CD4-positive, alpha-beta T cell (primary cell): ENCODE measurements around the gene SCN10A. TPM values are rescaled to one million over a fixed set of nuclear protein-coding genes. Genes with fewer than 3 reads are reported as not detected.

Experiments used
- ATAC-seq: fragments of 200-7000 bp; cut with Tn5 transposase; one replicate; pipeline ENCODE4 v1.10.0; 2022; ENCODE audit warnings: mild to moderate bottlenecking; ENCODE audit not compliant: poor library complexity
- CTCF ChIA-PET: fragments of 350-600 bp; sonication (Branson Sonifier 250); formaldehyde crosslinking; loops from one replicate; lab custom pipeline; 2021; ENCODE audit warnings: antibody characterized with exemption, inconsistent platforms; lab: Charles Lee
- POLR2A ChIA-PET: fragments of 350-600 bp; sonication (Branson Sonifier 250); formaldehyde crosslinking; loops from one replicate; lab custom pipeline; 2021; ENCODE audit warnings: antibody characterized with exemption, inconsistent platforms; lab: Charles Lee
- DNase-seq, 14 experiments: peaks; one replicate each; pipeline ENCODE4 v3.0.0-alpha.2; 2013 to 2020; ENCODE audit warnings: mixed read lengths in 2 of 14
- H3K27ac ChIP-seq, 2 donors: one replicate each; pipeline versions ENCODE4 v1.5.1 to v1.7.0; 2013; ENCODE audit warnings: low read length in 2 of 2, low read depth in 1 of 2, mild to moderate bottlenecking in 1 of 2
- H3K27me3 ChIP-seq, 2 experiments: 1 replicate in 1 of 2; 2 replicates in 1 of 2; pipeline versions ENCODE4 v1.6.1 to v1.7.0; 2013; ENCODE audit warnings: low read length in 2 of 2, control low read depth in 1 of 2, mild to moderate bottlenecking in 1 of 2, moderate library complexity in 1 of 2; ENCODE audit not compliant: insufficient read depth in 2 of 2, control insufficient read depth in 1 of 2
- H3K36me3 ChIP-seq: one replicate; pipeline ENCODE4 v1.6.1; 2013; ENCODE audit warnings: low read length, control low read depth; ENCODE audit not compliant: insufficient read depth
- H3K4me1 ChIP-seq: one replicate; pipeline ENCODE4 v1.6.1; 2013; ENCODE audit warnings: low read length, control low read depth; ENCODE audit not compliant: insufficient read depth
- H3K4me3 ChIP-seq: one replicate; pipeline ENCODE4 v1.5.1; 2013; ENCODE audit warnings: mild to moderate bottlenecking, low read length, moderate library complexity
- H3K9me3 ChIP-seq, 2 experiments: 1 replicate in 1 of 2; 2 replicates in 1 of 2; pipeline versions ENCODE4 v1.6.1 to v1.7.0; 2013; ENCODE audit warnings: low read length in 2 of 2, mild to moderate bottlenecking in 2 of 2, control low read depth in 1 of 2, moderate library complexity in 1 of 2; ENCODE audit not compliant: control insufficient read depth in 1 of 2, insufficient read depth in 1 of 2
- H3K27ac Mint-ChIP-seq: one replicate; pipeline ENCODE4 v1.8.0; 2020; ENCODE audit warnings: mixed read lengths
- H3K27me3 Mint-ChIP-seq: one replicate; pipeline ENCODE4 v1.8.0; 2021; ENCODE audit warnings: mixed read lengths
- H3K36me3 Mint-ChIP-seq: one replicate; pipeline ENCODE4 v1.8.0; 2021; ENCODE audit warnings: low read depth, mixed read lengths
- H3K4me1 Mint-ChIP-seq: one replicate; pipeline ENCODE4 v1.8.0; 2021; ENCODE audit warnings: low read depth, mixed read lengths
- H3K4me3 Mint-ChIP-seq: one replicate; pipeline ENCODE4 v1.8.0; 2020; ENCODE audit warnings: mild to moderate bottlenecking, mixed read lengths
- H3K9me3 Mint-ChIP-seq: one replicate; pipeline ENCODE4 v1.8.0; 2020; ENCODE audit warnings: mixed read lengths
- CTCF ChIP-seq: fragments of 200-600 bp; IDR thresholded peaks from one replicate; pipeline ENCODE4 v1.8.0; 2022; ENCODE audit warnings: antibody characterized with exemption, mild to moderate bottlenecking
- intact Hi-C, 2 experiments: fragments of 100-400 bp; cut with DNase I in 1 of 2; cut with micrococcal nuclease in 1 of 2; formaldehyde crosslinking; loops; one replicate each; pipeline versions ENCODE4 v1.15.1 to v1.9.0; 2023 to 2025; cut with DNase I, micrococcal nuclease
- total RNA-seq, 174 experiments: library from RNA in 2 of 174; stranded (reverse) in 2 of 174; gene quantifications; one replicate each; pipeline ENCODE4 v1.2.3 and lab custom pipeline; 2021 to 2026

SCN10A gene
- total RNA-seq, 2 experiments from 2014 or later: not detected

GRCh38 chr3:38738630-38739395 lies 77.2 kb downstream of the SCN10A start:
- peaks cover 22% of the 10 kb centered on the region for H3K27me3 Mint-ChIP-seq
- Histone ChIP-seq H3K27me3 (peaks cover 0 to 3% of the 10 kb centered on the region in 2 experiments), H3K4me3 (no peak overlapping the region), H3K27ac (no peak overlapping the region), H3K9me3 (no peaks in the 10 kb centered on the region), H3K4me1 (no peaks in the 10 kb centered on the region), H3K36me3 (no peaks in the 10 kb centered on the region)
- intact Hi-C loops: no loop called here
- H3K36me3 Mint-ChIP-seq: no peaks in the 10 kb centered on the region
- CTCF ChIA-PET: no interaction called here
- no peak overlapping the region for H3K4me3 Mint-ChIP-seq
- no peak overlapping the region for H3K27ac Mint-ChIP-seq
- H3K4me1 Mint-ChIP-seq: no peaks in the 10 kb centered on the region
- DNase-seq (peak in 1 of 14 experiments; percentile 4), ATAC-seq (no peak)
- no peak for TF ChIP-seq CTCF
- no peaks in the 10 kb centered on the region for H3K9me3 Mint-ChIP-seq
- POLR2A ChIA-PET: no interaction called here

GRCh38 chr3:38731522-38731921 lies 84.5 kb downstream of the SCN10A start:
- intact Hi-C loops: no loop called here
- POLR2A ChIA-PET: no interaction called here
- H3K27ac ChIP-seq: no peak overlapping the region
- H3K4me1 ChIP-seq: no peaks in the 10 kb centered on the region
- no peak overlapping the region for H3K27ac Mint-ChIP-seq
- no peaks in the 10 kb centered on the region for H3K36me3 ChIP-seq
- DNase-seq (no peak), ATAC-seq (no peak)
- CTCF ChIA-PET: no interaction called here
- H3K4me3 Mint-ChIP-seq: no peak overlapping the region
- H3K9me3 Mint-ChIP-seq: no peaks in the 10 kb centered on the region
- peaks cover 25% of the 10 kb centered on the region for H3K27me3 Mint-ChIP-seq
- no peak for TF ChIP-seq CTCF
- no peaks in the 10 kb centered on the region for H3K36me3 Mint-ChIP-seq
- peaks cover 3 to 4% of the 10 kb centered on the region in 2 experiments for H3K27me3 ChIP-seq
- no peaks in the 10 kb centered on the region for H3K9me3 ChIP-seq
- H3K4me3 ChIP-seq: no peak overlapping the region
- H3K4me1 Mint-ChIP-seq: no peaks in the 10 kb centered on the region

GRCh38 chr3:38730281-38730680 lies 85.7 kb downstream of the SCN10A start:
- intact Hi-C loops: no loop called here
- CTCF ChIA-PET: no interaction called here
- no peaks in the 10 kb centered on the region for H3K9me3 ChIP-seq

More at GRCh38 chr3:38730281-38730680, 85.7 kb downstream of the SCN10A start:
- Mint-ChIP-seq H3K9me3 (no peaks in the 10 kb centered on the region), H3K4me3 (no peak overlapping the region), H3K27ac (no peak overlapping the region), H3K36me3 (no peaks in the 10 kb centered on the region), H3K4me1 (no peaks in the 10 kb centered on the region), H3K27me3 (peaks cover 23% of the 10 kb centered on the region)
- peaks cover 4% of the 10 kb centered on the region in 2 experiments for H3K27me3 ChIP-seq
- H3K36me3 ChIP-seq: no peaks in the 10 kb centered on the region
- no peak for TF ChIP-seq CTCF
- POLR2A ChIA-PET: no interaction called here
- H3K4me3 ChIP-seq: no peak overlapping the region
- H3K27ac ChIP-seq: no peak overlapping the region
- ATAC-seq: no peak
- H3K4me1 ChIP-seq: no peaks in the 10 kb centered on the region
- DNase-seq: no peak
